ENCODE measurements around the gene VN1R4.
"Not testable (repeated sequence)": the region's sequence is repeated elsewhere in the genome, so short reads cannot be mapped to it uniquely, and the experiment has no call there.

The VN1R4 gene, protein sequence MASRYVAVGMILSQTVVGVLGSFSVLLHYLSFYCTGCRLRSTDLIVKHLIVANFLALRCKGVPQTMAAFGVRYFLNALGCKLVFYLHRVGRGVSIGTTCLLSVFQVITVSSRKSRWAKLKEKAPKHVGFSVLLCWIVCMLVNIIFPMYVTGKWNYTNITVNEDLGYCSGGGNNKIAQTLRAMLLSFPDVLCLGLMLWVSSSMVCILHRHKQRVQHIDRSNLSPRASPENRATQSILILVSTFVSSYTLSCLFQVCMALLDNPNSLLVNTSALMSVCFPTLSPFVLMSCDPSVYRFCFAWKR

DNA sequence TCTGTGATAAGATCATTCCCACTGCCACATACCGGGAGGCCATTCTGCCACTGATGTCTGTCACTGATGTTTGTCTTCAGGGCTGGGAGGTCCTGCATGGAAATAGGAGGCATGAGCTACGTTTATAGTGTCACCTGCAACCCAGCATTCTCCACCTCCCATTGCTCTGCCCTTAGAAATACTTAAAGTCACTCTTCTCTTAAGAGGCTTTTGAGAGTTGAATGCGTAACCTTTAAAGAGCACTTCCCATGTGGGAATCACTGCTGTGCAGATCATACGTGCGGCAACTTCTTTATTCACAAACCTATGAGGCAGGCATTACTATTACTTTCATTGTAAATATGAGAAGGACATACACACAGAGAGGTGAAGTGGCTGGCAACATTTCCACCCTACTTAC lies at the start of gene VN1R4:
Gene VN1R4 (minus strand): TSS at position 101 of the 400 bp plus-strand sequence. CDS start 58 bp downstream, at position 43.
- not testable (repeated sequence) for DNase-seq

DNA sequence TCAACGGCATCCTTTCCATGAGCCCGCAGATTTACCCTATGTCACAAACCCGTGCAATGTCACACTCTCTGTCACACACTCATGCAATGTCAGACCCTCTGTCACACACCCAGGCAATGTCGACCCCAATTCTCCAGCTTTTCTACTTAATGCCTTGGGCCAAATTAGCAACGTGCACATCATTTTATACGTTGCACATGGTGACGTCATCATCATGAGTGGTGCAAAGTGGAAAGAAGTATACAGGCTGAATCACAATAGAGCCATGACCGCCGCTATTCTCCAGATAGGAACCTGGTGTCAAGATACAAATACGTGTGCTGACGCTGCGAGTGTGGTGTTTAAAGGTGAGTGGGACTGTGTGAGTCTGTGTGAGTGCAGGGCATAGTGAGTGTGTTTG lies 44.4 kb upstream of the VN1R4 start:
- no peak for DNase-seq

DNA sequence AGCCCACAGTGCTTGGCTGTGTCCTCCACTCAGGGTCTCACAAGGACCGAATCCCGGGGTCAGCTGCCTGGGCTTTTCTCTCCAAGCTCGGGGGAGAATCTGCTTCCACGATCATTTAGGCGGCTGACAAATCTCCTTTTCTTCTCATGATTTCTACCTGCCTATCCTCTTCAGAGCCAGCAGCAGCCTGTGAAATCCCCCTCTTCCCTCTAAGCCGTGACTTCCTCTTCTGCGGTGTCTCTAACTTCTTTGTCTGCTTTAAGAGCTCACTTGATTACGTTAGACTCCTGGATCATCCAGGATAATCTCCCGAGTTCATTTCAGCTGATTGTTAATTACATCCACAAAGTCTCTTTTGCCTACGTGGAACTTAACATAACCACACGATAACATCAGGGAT lies 43.5 kb upstream of the VN1R4 start:
- DNase-seq, result no peak

DNA sequence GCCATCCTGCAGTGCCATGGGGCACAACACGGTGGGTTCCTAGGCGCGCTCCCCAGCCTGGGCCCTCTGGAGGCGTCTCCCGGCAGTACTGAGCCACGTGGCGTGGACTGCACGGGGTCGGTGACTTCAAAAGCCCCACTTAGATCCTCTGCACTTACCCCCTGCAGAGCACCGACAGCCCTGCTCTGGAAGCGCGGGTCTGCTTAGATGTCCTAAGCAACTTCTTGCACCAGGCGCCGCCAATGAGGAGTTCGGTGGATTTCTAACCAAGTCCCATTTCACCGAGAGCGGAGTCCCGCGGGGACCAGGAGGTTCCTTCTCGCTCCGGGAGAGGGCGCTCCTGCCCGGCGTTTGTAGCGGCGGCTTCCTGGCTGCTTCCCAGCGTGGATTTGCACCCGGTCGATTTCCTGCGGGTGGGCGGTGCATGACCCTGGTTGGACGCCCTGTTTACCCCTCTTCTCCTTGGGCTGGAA lies 40.9 kb upstream of the VN1R4 start:
- DNase-seq, result no peak

DNA sequence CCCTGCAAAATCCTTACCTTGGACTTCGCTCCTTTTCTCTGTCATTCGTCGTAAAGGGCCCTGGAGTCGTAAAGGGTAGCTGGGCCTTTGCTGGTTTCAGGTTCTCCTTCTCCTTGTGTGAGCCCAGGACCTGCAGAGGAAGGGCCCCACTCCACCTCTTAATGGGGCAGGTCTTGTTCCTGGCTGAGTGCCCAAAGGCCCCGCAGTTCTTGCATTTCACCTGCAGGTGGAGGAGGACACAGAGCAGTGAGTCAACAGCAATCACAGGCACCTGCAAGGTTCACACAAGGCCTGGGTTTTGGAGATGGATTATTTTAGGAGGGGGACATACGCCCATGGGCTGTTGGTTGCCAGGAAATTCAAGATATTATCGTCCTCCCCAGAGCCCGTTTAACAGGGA lies 33.8 kb upstream of the VN1R4 start:
- not testable (repeated sequence) for DNase-seq

DNA sequence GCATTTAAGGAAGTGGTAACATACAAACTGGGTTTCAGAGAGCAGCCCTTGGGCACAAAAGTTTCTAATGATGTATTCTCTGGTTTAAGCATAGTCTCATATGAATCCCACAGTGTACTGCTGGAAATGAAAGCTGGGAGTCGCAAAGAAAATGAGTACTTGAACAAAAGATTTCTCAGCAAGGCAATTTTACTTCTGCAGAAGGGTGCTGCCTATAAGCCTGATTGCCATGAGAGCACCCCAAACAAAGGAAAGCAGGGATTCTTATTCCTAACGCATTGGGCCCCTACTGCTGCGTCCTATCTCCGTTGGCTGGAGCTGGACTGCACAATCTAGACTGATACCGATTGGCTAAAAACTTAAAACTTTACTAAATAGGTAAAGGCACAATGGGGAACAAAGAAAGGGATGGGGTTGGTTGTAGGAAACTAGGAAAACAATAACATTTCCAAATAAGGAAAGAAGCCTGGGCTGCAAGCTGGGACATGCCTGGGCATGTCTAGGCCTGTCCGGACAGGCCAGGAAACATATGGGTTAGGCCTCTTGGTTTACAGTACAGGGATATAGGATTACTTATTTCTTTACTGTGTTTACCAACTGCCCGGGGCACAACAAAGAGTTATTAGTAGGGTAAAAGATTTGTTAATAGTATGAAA lies 27.4 kb upstream of the VN1R4 start:
- DNase-seq, result no peak

DNA sequence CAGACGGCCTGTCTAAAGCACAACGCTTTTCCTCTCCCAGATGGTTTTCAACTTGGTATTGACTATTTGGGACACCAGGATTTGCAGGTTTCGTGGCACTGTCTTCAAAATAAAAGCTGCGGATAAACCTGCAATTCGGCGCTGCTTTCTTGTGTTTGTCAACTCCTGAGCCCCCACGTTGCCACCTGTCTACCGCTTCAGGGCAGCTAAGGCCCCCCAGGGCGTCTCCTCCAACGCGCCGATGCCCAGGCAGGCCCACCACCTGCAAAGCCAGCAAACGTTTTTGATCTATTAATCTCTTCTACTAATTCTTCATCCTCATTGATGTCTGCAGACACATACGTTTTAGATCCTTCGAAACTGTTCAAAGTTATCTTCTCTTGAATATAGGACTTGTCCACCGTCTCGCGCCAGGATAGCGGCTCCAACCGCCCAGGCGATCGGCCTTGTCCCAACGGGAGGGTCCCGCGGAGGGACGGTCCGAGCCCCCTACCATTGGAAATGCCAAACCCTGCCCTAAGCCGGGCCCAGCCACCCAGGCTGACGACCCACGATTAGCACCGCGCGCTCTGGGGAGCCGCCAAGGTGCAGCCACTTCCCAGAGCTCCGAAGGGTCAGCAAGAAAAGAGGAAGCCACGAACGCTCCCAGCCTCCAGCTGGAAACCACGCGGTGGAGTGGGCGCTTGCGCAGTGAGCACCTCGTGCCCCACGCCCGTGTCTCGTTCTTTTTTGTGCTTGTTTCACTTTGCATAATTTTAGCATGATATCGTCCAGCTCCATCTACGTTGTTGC lies 23.4 kb upstream of the VN1R4 start:
- no peak for DNase-seq

DNA sequence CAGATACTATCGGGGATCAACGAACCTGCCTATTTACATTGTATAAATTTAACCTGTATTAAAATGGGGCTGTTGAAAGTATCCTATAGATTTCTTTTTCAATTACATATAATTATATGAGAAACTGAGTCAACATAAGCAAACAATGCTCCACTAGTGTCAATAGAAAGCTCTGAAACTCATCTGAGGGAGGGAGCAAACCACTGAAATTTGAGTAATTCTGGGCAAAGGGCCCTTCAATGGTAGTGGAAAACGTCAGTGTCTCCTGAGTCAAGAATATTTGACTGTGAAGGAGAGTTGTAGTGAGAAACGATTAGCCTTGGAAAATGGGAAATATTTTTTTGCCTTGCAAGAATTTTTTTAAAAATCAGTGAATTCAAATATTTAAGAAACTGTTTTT lies 17.6 kb upstream of the VN1R4 start:
- DNase-seq, result no peak

DNA sequence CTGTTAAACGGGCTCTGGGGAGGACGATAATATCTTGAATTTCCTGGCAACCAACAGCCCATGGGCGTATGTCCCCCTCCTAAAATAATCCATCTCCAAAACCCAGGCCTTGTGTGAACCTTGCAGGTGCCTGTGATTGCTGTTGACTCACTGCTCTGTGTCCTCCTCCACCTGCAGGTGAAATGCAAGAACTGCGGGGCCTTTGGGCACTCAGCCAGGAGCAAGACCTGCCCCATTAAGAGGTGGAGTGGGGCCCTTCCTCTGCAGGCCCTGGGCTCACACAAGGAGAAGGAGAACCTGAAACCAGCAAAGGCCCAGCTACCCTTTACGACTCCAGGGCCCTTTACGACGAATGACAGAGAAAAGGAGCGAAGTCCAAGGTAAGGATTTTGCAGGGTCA lies 14.4 kb upstream of the VN1R4 start:
- not testable (repeated sequence) for DNase-seq

DNA sequence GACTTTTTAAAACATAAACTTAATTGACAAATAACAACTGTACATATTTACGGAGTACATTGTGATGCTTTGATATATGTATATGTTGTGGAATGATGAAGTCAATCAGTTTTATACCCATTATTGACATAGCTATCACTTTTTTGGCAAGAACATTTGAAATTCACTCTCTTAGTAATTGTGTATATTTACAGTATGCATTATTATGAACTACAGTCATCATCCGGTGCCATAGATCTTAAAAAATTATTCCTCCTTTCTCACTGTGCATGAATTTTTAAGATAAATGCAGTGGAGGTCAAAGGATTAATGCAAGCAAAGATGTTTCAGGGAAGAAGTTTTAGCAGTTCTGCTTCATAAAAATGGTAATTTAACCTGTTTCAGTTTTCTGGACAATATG lies 8.0 kb upstream of the VN1R4 start:
- no peak for DNase-seq

DNA sequence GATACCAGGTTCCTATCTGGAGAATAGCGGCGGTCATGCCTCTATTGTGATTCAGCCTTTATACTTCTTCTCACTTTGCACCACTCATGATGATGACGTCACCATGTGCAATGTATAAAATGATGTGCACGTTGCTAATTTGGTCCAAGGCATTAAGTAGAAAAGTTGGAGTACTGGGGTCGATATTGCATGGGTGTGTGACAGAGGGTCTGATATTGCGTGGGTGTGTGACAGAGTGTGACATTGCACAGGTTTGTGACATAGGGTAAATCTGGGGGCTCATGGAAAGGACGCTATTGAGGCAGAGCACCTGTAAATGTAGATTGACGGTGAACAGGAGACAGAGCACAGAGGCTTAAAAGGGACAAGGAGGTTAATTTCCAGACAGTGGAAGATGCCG lies 4.5 kb upstream of the VN1R4 start:
- DNase-seq, result no peak

DNA sequence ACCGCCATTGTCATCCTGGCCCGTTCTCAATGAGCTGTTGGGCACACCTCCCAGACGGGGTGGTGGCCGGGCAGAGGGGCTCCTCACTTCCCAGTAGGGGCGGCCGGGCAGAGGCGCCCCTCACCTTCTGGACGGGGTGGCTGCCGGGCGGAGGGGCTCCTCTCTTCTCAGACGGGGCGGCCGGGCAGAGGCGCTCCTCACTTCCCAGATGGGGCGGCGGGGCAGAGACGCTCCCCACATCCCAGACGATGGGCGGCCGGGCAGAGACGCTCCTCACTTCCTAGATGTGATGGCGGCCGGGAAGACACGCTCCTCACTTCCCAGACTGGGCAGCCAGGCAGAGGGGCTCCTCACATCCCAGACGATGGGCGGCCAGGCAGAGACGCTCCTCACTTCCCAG lies 2.3 kb upstream of the VN1R4 start:
- DNase-seq, result not testable (repeated sequence)

DNA sequence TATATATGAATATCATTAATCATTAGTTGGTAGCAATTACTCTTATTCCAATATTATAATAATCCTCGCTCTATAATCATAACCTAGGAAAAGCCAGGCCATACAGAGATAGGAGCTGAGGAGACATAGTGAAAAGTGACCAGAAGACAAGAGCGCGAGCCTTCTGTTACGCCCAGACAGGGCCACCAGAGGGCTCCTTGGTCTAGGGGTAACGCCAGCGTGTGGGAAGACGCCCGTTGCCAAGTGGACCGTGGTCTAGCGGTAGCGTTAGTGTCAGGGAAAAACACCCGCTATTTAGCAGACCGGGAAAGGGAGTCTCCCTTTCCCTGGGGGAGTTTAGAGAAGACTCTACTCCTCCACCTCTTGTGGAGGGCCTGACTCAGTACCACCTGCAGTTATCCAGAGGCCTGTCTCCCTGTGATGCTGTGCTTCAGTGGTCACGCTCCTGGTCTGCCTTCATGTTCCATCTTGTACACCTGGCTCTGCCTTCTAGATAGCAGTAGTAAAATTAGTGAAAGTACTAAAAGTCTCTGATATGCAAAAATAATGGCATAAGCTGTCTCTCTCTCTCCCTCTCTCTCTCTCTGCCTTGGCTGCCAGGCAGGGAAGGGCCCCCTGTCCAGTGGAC lies 9.7 kb downstream of the VN1R4 start, which contains the start of gene VN1R2:
Gene VN1R2 (plus strand): TSS at position 578 of the 628 bp plus-strand sequence. CDS start 84 bp downstream, outside the sequence.
- DNase-seq, result not testable (repeated sequence)

DNA sequence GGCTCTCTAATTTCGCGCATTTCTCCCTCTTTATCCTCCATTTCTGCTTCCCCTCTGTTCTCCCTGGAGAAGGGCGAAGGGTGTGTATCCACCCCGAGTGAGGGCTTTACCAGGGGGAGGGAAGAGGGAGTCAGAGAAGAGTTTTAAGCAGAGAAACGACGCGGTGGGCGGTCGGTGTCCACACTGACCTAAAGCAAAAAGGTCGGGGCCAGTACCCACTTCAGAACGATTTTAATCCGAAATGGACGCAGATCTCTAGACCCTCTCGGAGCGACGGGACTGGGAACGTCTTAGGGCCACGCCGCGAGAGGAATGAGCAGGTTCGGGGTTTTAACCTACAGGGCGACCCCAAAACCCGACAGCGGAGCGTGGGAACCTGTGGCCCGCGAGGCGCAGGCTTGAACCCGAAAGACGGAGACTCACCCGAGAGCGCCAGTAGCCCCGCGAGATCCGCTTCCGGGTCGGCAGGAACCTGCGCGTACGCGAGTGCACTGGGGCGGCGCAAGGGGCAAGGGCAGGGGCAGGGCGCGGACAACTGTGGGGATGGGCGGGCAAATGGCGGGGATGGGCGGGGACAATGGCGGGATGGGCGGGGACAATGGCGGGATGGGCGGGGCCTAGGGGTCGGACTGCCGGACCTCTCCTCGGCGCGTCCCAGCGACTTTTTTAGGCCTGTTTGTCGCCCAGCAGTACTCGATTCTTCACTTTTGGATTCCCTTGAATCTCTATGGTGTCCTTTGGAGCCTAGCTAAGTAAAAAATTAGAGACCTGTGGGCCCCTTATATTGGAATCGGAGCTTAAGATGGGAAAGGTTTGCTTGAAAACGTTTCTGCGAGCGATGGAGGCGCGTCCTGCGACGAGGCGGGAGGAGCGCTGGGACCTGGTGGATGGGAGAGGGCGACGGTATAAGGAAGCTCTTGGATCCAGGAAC lies 12.8 kb downstream of the VN1R4 start, which contains the start of gene ZNF677:
Gene ZNF677 (minus strand): TSS at position 463 of the 931 bp plus-strand sequence. CDS start 3,323 bp downstream, outside the sequence.
- DNase-seq, result peak; percentile 80 to 84

DNA sequence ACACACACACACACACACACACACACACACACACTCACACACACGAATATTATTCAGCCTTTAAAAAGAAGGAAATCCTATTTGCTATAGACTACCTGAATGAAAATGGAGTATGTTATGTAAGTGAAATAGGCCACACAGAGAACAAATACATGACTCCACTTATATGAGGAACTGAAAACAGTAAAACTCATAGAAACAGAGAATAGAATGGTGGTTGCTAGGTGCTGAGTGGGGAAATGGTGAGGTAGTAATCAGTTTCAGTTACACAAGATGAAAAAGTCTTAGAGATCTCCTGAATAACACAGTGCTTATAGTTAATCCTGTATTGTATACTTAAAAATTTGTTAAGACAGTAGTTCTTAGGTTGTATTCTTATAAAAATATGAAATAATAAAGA lies 21.0 kb downstream of the VN1R4 start:
- DNase-seq, result no peak

DNA sequence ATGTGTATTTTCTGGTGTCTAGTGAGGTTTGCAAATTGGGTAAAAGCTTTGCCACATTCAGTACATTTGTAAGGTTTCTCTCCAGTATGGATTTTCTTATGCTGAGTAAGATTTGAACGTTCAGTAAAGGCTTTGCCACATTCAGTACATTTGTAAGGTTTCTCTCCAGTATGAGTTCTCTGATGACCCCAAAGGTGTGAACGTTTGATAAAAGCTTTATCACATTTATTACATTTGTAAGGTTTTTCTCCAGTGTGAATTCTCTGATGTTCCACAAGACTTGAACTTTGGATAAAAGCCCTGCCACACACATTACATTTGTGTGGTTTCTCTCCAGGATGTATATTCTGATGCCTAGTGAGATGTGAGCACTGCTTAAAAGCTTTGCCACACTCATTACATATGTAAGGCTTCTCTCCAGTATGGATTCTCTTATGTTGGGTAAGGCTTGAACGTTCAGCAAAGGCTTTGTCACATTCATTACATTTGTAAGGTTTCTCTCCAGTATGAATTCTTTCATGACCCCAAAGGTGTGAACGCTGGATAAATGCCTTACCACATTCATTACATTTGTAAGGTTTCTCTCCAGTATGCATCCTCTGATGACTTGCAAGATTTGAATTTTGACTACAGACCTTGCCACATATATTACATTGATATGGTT lies 30.3 kb downstream of the VN1R4 start:
- no peak for DNase-seq

DNA sequence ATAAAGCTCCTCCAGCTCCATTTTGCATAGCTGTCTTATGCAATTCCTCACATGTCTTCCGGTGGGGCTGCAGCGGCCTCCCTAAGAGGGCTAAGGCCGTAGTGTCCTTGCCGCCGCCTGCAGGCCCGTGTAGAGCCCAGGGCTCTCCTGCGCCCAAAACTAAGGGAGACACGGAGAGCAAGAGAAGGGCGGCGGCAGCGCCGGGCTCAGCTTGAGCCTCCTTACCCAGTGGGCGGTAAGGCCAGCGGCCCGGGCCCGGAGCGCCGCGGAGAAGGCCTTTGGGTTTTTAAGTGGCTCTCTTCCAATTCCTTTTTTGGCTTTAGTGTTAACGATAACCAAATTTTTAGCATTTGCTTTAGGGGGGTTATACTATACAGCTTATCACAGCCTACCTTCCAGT lies 42.9 kb downstream of the VN1R4 start:
- no peak for DNase-seq

DNA sequence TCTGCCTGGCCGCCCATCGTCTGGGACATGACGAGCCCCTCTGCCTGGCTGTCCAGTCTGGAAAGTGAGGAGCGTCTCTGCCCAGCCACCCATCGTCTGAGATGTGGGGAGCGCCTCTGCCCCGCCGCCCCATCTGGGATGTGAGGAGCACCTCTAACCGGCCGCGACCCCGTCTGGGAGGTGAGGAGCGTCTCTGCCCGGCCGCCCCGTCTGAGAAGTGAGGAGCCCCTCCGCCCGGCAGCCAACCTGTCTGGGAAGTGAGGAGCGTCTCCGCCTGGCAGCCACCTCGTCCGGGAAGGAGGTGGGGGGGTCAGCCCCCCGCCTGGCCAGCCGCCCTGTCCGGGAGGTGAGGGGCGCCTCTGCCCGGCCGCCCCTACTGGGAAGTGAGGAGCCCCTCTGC lies 44.8 kb downstream of the VN1R4 start:
- not testable (repeated sequence) for DNase-seq
